H9 (cell line): ENCODE data around the gene LRP1B. TPM values are rescaled to one million over a fixed set of nuclear protein-coding genes. Genes with fewer than 3 reads are reported as not detected.

Experiments used
- DNase-seq: peaks from one replicate; pipeline ENCODE4 v3.0.0-alpha.2; 2017
- H2AFZ ChIP-seq: one replicate; pipeline ENCODE4 v1.6.1; 2013; ENCODE audit warnings: mild to moderate bottlenecking, low read length, control low read depth, moderate library complexity
- H2AK5ac ChIP-seq: 2 replicates; pipeline ENCODE4 v1.6.1; 2013; ENCODE audit warnings: low read length, control low read depth, mixed read lengths; ENCODE audit not compliant: insufficient read length
- H2BK120ac ChIP-seq: one replicate; pipeline ENCODE4 v1.6.1; 2013; ENCODE audit warnings: low read depth, mild to moderate bottlenecking, low read length, control low read depth, inconsistent platforms; ENCODE audit not compliant: poor library complexity, severe bottlenecking
- H2BK12ac ChIP-seq: 2 replicates; pipeline ENCODE4 v1.6.1; 2013; ENCODE audit warnings: low read length, control low read depth, mixed read lengths, low read depth; ENCODE audit not compliant: insufficient read length
- H2BK15ac ChIP-seq: 2 replicates; pipeline ENCODE4 v1.6.1; 2013; ENCODE audit warnings: low read depth, low read length, control low read depth
- H2BK20ac ChIP-seq: one replicate; pipeline ENCODE4 v1.6.1; 2013; ENCODE audit warnings: low read depth, mild to moderate bottlenecking, low read length, control low read depth, inconsistent platforms; ENCODE audit not compliant: poor library complexity, severe bottlenecking
- H2BK5ac ChIP-seq: 2 replicates; pipeline ENCODE4 v1.6.1; 2013; ENCODE audit warnings: low read length, control low read depth, mixed read lengths; ENCODE audit not compliant: insufficient read length
- H3K14ac ChIP-seq: 2 replicates; pipeline ENCODE4 v1.6.1; 2013; ENCODE audit warnings: low read length, control low read depth; ENCODE audit not compliant: insufficient read depth
- H3K18ac ChIP-seq: 2 replicates; pipeline ENCODE4 v1.6.1; 2013; ENCODE audit warnings: low read depth, mild to moderate bottlenecking, mixed read lengths, low read length, control low read depth; ENCODE audit not compliant: insufficient read length
- H3K23ac ChIP-seq: 2 replicates; pipeline ENCODE4 v1.6.1; 2013; ENCODE audit warnings: low read length, control low read depth, mixed read lengths, low read depth; ENCODE audit not compliant: insufficient read length
- H3K23me2 ChIP-seq: 2 replicates; pipeline ENCODE4 v1.6.1; 2013; ENCODE audit warnings: low read depth, mild to moderate bottlenecking, mixed read lengths, low read length, control low read depth; ENCODE audit not compliant: insufficient read length, poor library complexity, severe bottlenecking
- H3K27ac ChIP-seq: 2 replicates; pipeline ENCODE4 v1.5.1; 2013; ENCODE audit warnings: low read length, control low read depth, mixed read lengths, low read depth; ENCODE audit not compliant: insufficient read length
- H3K27me3 ChIP-seq: 2 replicates; pipeline ENCODE4 v1.6.1; 2013; ENCODE audit warnings: low read length, control low read depth, inconsistent platforms; ENCODE audit not compliant: insufficient read depth
- H3K4ac ChIP-seq: 2 replicates; pipeline ENCODE4 v1.6.1; 2013; ENCODE audit warnings: low read depth, mild to moderate bottlenecking, control low read depth, inconsistent platforms, low read length, moderate library complexity
- H3K4me1 ChIP-seq: 2 replicates; pipeline ENCODE4 v1.6.1; 2013; ENCODE audit warnings: low read length, control low read depth, inconsistent platforms; ENCODE audit not compliant: insufficient read depth
- H3K4me2 ChIP-seq: 2 replicates; pipeline ENCODE4 v1.6.1; 2013; ENCODE audit warnings: low read length, control low read depth, mixed read lengths; ENCODE audit not compliant: insufficient read length, insufficient read depth
- H3K56ac ChIP-seq: 2 replicates; pipeline ENCODE4 v1.6.1; 2013; ENCODE audit warnings: low read depth, mild to moderate bottlenecking, mixed read lengths, low read length, control low read depth; ENCODE audit not compliant: insufficient read length
- H3K79me1 ChIP-seq: 2 replicates; pipeline ENCODE4 v1.6.1; 2013; ENCODE audit warnings: low read depth, mild to moderate bottlenecking, moderate library complexity, low read length, control low read depth, inconsistent platforms; ENCODE audit not compliant: insufficient read depth, poor library complexity, severe bottlenecking
- H3K79me2 ChIP-seq: 2 replicates; pipeline ENCODE4 v1.6.1; 2013; ENCODE audit warnings: low read length, control low read depth, inconsistent platforms; ENCODE audit not compliant: insufficient read depth
- H3K9ac ChIP-seq: 2 replicates; pipeline ENCODE4 v1.6.1; 2013; ENCODE audit warnings: low read length, control low read depth, mixed read lengths; ENCODE audit not compliant: insufficient read length; ENCODE audit errors: extremely low read depth
- H3K9me3 ChIP-seq: one replicate; pipeline ENCODE4 v1.6.1; 2013; ENCODE audit warnings: low read depth, low read length, inconsistent platforms; ENCODE audit not compliant: control insufficient read depth
- H3T11ph ChIP-seq: one replicate; pipeline ENCODE4 v1.6.1; 2013; ENCODE audit warnings: mild to moderate bottlenecking, low read length, control low read depth, inconsistent platforms
- H4K20me1 ChIP-seq: one replicate; pipeline ENCODE4 v1.6.1; 2013; ENCODE audit not compliant: control insufficient read depth, insufficient read length, insufficient read depth
- H4K5ac ChIP-seq: 2 replicates; pipeline ENCODE4 v1.6.1; 2013; ENCODE audit warnings: low read depth, mild to moderate bottlenecking, mixed read lengths, low read length, control low read depth; ENCODE audit not compliant: insufficient read length
- H4K8ac ChIP-seq: replicated peaks from 2 replicates; pipeline ENCODE4 v1.6.1; 2013; ENCODE audit warnings: low read length, control low read depth, mixed read lengths, low read depth; ENCODE audit not compliant: insufficient read length
- H4K91ac ChIP-seq: 2 replicates; pipeline ENCODE4 v1.6.1; 2013; ENCODE audit warnings: low read depth, mild to moderate bottlenecking, moderate library complexity, mixed read lengths, low read length, control low read depth; ENCODE audit not compliant: insufficient read length
- H3K27ac Mint-ChIP-seq, 3 experiments: 2 replicates in 2 of 3; 3 replicates in 1 of 3; pipeline ENCODE4 v1.8.0; 2020 to 2021; ENCODE audit warnings: mixed read lengths in 3 of 3, mild to moderate bottlenecking in 1 of 3, moderate library complexity in 1 of 3
- H3K27me3 Mint-ChIP-seq: 2 replicates; pipeline ENCODE4 v1.8.0; 2021; ENCODE audit warnings: low read depth, mild to moderate bottlenecking, moderate library complexity, mixed read lengths
- H3K36me3 Mint-ChIP-seq, 3 experiments: 2 replicates in 2 of 3; 3 replicates in 1 of 3; pipeline ENCODE4 v1.8.0; 2020 to 2021; ENCODE audit warnings: low read depth in 3 of 3, mixed read lengths in 3 of 3; ENCODE audit not compliant: insufficient read depth in 1 of 3
- H3K4me1 Mint-ChIP-seq, 2 experiments: 2 replicates each; pipeline ENCODE4 v1.8.0; 2020; ENCODE audit warnings: mixed read lengths in 2 of 2
- H3K4me3 Mint-ChIP-seq, 2 experiments: 2 replicates in 1 of 2; 3 replicates in 1 of 2; pipeline ENCODE4 v1.8.0; 2020 to 2021; ENCODE audit warnings: mild to moderate bottlenecking in 2 of 2, mixed read lengths in 2 of 2, moderate library complexity in 1 of 2
- H3K9me3 Mint-ChIP-seq, 2 experiments: 2 replicates in 1 of 2; 3 replicates in 1 of 2; pipeline ENCODE4 v1.8.0; 2020; ENCODE audit warnings: mild to moderate bottlenecking in 2 of 2, mixed read lengths in 2 of 2, moderate library complexity in 1 of 2
- CTCF ChIP-seq: fragments of 200-600 bp; sonication (generic); conservative IDR thresholded peaks from 3 replicates; pipeline ENCODE4 v1.8.0; 2021; ENCODE audit warnings: antibody characterized with exemption, mild to moderate bottlenecking
- WGBS: extraction: QIAGEN DNeasy Blood & Tissue Kit; methylation state at CpG from one replicate; pipeline ENCODE4 v1.1.7; 2013; ENCODE audit warnings: missing lambda C conversion rate, low lambda C conversion rate, mixed read lengths; ENCODE audit not compliant: insufficient read length; ENCODE audit errors: extremely low coverage; 5-methylcytosine and 5-hydroxymethylcytosine counted together
- total RNA-seq: library from RNA; stranded (reverse); gene quantifications from 2 replicates; pipeline ENCODE4 v1.2.1, GENCODE V29; 2021

Gene LRP1B
- total RNA-seq, 1 experiment from 2014 or later = not detected

DNA sequence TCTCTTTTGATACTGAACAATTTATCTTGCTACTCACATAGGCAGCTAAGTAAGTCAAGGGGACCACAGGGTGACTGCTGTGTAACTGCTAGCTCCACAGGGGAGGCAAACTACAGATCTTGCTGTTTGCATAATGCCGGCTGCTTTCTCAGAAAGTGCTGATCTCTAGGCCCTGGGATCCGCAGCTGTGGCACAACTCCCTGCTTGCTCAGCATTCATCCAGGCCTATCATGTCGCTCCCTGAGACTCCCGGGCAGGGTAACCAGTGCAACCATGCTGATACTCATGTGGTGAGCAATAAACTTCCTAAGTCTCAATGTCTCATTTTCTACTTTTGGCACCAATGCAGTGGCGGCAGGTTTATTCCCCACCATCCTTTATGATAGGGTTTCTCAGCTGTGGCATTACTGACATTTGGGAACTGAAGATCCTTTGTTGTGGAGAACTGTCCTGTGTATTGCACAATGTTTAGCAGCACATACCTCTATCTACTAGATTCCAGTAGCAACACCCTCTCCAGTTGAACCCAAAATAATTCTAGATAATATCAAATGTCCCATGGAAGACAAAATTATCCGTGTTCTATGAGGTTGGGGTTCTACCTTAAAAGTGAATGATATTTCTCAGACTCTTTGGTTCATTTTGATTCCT is 1101.3 kb downstream of the LRP1B start:
- no peak for TF ChIP-seq CTCF
- Mint-ChIP-seq H3K27ac (no peak overlapping the region), H3K36me3 (peaks cover 0 to 5% (median 0%) of the 10 kb centered on the region in 3 experiments; a peak in 1 of 7 replicates), H3K4me3 (no peak overlapping the region), H3K9me3 (peaks cover 3% of the 10 kb centered on the region in 2 experiments; a peak in 2 of 5 replicates), H3K27me3 (no peaks in the 10 kb centered on the region), H3K4me1 (peaks cover 14 to 15% of the 10 kb centered on the region in 2 experiments)
- Histone ChIP-seq H2BK120ac (no peak overlapping the region), H3K79me2 (no peaks in the 10 kb centered on the region), H4K5ac (no peak overlapping the region), H3K79me1 (no peaks in the 10 kb centered on the region), H3K9ac (no peak overlapping the region), H3K4me1 (no peaks in the 10 kb centered on the region), H3K23me2 (no peaks in the 10 kb centered on the region), H3K56ac (no peak overlapping the region), H2BK5ac (no peak overlapping the region), H3K27ac (no peak overlapping the region), H2AFZ (no peak overlapping the region), H2BK20ac (no peak overlapping the region), H4K91ac (no peak overlapping the region), H3K4ac (no peak overlapping the region), H3K4me2 (no peak overlapping the region), H3K9me3 (no peaks in the 10 kb centered on the region), H2AK5ac (no peak overlapping the region), H3K23ac (no peak overlapping the region), H3K14ac (no peak overlapping the region), H4K8ac (no peak overlapping the region), H3K18ac (no peak overlapping the region), H4K20me1 (no peaks in the 10 kb centered on the region), H2BK15ac (no peak overlapping the region), H3T11ph (no peak overlapping the region), H3K27me3 (no peaks in the 10 kb centered on the region), H2BK12ac (no peak overlapping the region)
- WGBS = no CpG with 5 or more reads among the region's 6 CpGs
- DNase-seq = peak; percentile 42
